ENCODE measurements around the gene XXYLT1.

The XXYLT1 gene

GRCh38 chr3:195047536-195047935, 223.4 kb downstream of the XXYLT1 start:
- no peak overlapping the region for H3K4me2 ChIP-seq
- H3K9ac ChIP-seq = no peak overlapping the region
- H3K4me1 ChIP-seq = peaks cover 6% of the 10 kb centered on the region
- H3K36me3 ChIP-seq = no peaks in the 10 kb centered on the region
- no peaks in the 10 kb centered on the region for H4K20me1 ChIP-seq
- no peak overlapping the region for H3K4me3 ChIP-seq
- no peaks in the 10 kb centered on the region for H3K27me3 ChIP-seq
- no peak for TF ChIP-seq Cebpa-rat (IDR thresholded peaks at IDR 0.05)
- no peak overlapping the region for H3K27ac ChIP-seq
- H3K9me3 ChIP-seq = no peaks in the 10 kb centered on the region

- Histone ChIP-seq H3K4me1 (peaks cover 17% of the 10 kb centered on the region), H3K4me2 (no peak overlapping the region), H3K27ac (no peak overlapping the region), H3K36me3 (no peaks in the 10 kb centered on the region), H3K9ac (no peak overlapping the region), H3K9me3 (no peaks in the 10 kb centered on the region), H3K4me3 (no peak overlapping the region), H4K20me1 (no peaks in the 10 kb centered on the region), H3K27me3 (no peaks in the 10 kb centered on the region)
- no peak for TF ChIP-seq Cebpa-rat (IDR thresholded peaks at IDR 0.05)
Measured at GRCh38 chr3:195046441-195046840, 224.5 kb downstream of the XXYLT1 start.

GRCh38 chr3:195045481-195046210, 225.3 kb downstream of the XXYLT1 start:
- no peaks in the 10 kb centered on the region for H3K9me3 ChIP-seq
- H3K27ac ChIP-seq = no peak overlapping the region
- no peak overlapping the region for H3K9ac ChIP-seq
- no peak overlapping the region for H3K4me2 ChIP-seq
- H4K20me1 ChIP-seq = no peaks in the 10 kb centered on the region
- peaks cover 25% of the 10 kb centered on the region for H3K4me1 ChIP-seq
- TF ChIP-seq Cebpa-rat (IDR thresholded peaks at IDR 0.05) = no peak
- H3K27me3 ChIP-seq = no peaks in the 10 kb centered on the region
- no peaks in the 10 kb centered on the region for H3K36me3 ChIP-seq
- H3K4me3 ChIP-seq = no peak overlapping the region

- no peak overlapping the region for H3K9ac ChIP-seq
- no peaks in the 10 kb centered on the region for H3K9me3 ChIP-seq
- H4K20me1 ChIP-seq = no peaks in the 10 kb centered on the region
- no peak overlapping the region for H3K4me3 ChIP-seq
- H3K36me3 ChIP-seq = no peaks in the 10 kb centered on the region
- H3K4me1 ChIP-seq = peaks cover 32% of the 10 kb centered on the region
- no peak for TF ChIP-seq Cebpa-rat (IDR thresholded peaks at IDR 0.05)
- H3K27ac ChIP-seq = no peak overlapping the region
- H3K4me2 ChIP-seq = no peak overlapping the region
- no peaks in the 10 kb centered on the region for H3K27me3 ChIP-seq
Measured at GRCh38 chr3:195044411-195044810, 226.5 kb downstream of the XXYLT1 start.

GRCh38 chr3:195043607-195044339, 227.2 kb downstream of the XXYLT1 start:
- no peak overlapping the region for H3K4me2 ChIP-seq
- no peak for TF ChIP-seq Cebpa-rat (IDR thresholded peaks at IDR 0.05)

GRCh38 chr3:195042743-195043606, 228.0 kb downstream of the XXYLT1 start:
- Histone ChIP-seq H3K27ac (no peak overlapping the region), H3K4me2 (peak overlapping the region; percentile 63), H3K4me3 (no peak overlapping the region), H4K20me1 (no peaks in the 10 kb centered on the region), H3K36me3 (no peaks in the 10 kb centered on the region), H3K27me3 (no peaks in the 10 kb centered on the region), H3K4me1 (peaks cover 32% of the 10 kb centered on the region), H3K9ac (no peak overlapping the region), H3K9me3 (no peaks in the 10 kb centered on the region)
- TF ChIP-seq Cebpa-rat (IDR thresholded peaks at IDR 0.05) = no peak

More at GRCh38 chr3:195043607-195044339, 227.2 kb downstream of the XXYLT1 start:
- H3K27ac ChIP-seq = no peak overlapping the region
- H3K36me3 ChIP-seq = no peaks in the 10 kb centered on the region
- peaks cover 32% of the 10 kb centered on the region for H3K4me1 ChIP-seq
- H3K4me3 ChIP-seq = no peak overlapping the region
- no peaks in the 10 kb centered on the region for H3K9me3 ChIP-seq
- no peaks in the 10 kb centered on the region for H4K20me1 ChIP-seq
- no peak overlapping the region for H3K9ac ChIP-seq
- H3K27me3 ChIP-seq = no peaks in the 10 kb centered on the region

GRCh38 chr3:195041871-195042742, 228.9 kb downstream of the XXYLT1 start:
- no peaks in the 10 kb centered on the region for H3K36me3 ChIP-seq
- H3K4me1 ChIP-seq = peaks cover 32% of the 10 kb centered on the region
- H4K20me1 ChIP-seq = no peaks in the 10 kb centered on the region
- no peaks in the 10 kb centered on the region for H3K9me3 ChIP-seq
- no peak overlapping the region for H3K9ac ChIP-seq
- no peak overlapping the region for H3K4me3 ChIP-seq
- H3K4me2 ChIP-seq = peak overlapping the region; percentile 63
- H3K27me3 ChIP-seq = no peaks in the 10 kb centered on the region
- H3K27ac ChIP-seq = no peak overlapping the region; the same call in 1 of the 2 replicates
- TF ChIP-seq Cebpa-rat (IDR thresholded peaks at IDR 0.05) = no peak

GRCh38 chr3:195040773-195041520, 230.0 kb downstream of the XXYLT1 start:
- Histone ChIP-seq H3K9ac (no peak overlapping the region), H3K27me3 (no peaks in the 10 kb centered on the region), H3K4me1 (peaks cover 32% of the 10 kb centered on the region), H3K27ac (peak overlapping the region; percentile 4; the same call in 1 of the 2 replicates), H3K4me2 (peak overlapping the region; percentile 63), H4K20me1 (no peaks in the 10 kb centered on the region), H3K9me3 (no peaks in the 10 kb centered on the region), H3K36me3 (no peaks in the 10 kb centered on the region), H3K4me3 (no peak overlapping the region)
- no peak for TF ChIP-seq Cebpa-rat (IDR thresholded peaks at IDR 0.05)

Measured in BLaER1 (cell line).